NCI-H446 (cell line): Measurements from ENCODE around the gene R3HDML.
"Not testable (repeated sequence)": the region's sequence is repeated elsewhere in the genome, so short reads cannot be mapped to it uniquely, and the experiment has no call there.

ENCODE experiments used
- DNase-seq, 2 experiments: peaks; one replicate each; lab custom pipeline; 2025; lab: John Stamatoyannopoulos, UW

The R3HDML gene

GRCh38 chr20:44328428-44328827 is 8.4 kb upstream of the R3HDML start:
- DNase-seq, result no peak

GRCh38 chr20:44331201-44331600 is 5.6 kb upstream of the R3HDML start:
- DNase-seq, result no peak

DNA sequence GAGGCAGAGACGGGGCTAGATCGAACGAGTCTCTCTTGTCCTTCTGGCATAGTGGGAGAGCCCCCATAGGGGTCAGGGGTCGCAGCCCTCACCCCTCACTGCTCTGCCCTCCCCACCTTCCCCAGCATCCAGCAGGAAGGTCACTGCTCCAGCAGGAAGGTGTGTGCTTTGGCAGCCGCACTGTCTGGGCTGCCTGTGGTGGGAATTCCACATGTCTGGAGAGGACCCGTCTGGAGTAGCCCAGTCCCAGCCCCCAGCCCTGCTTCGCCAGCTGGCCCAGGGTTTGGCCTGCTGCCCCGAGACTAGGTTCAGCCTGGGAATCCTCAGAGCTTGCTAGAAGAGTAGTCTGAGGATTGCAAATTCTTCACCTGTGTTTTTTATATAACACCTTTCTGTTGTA is 2.5 kb upstream of the R3HDML start:
- no peak for DNase-seq

DNA sequence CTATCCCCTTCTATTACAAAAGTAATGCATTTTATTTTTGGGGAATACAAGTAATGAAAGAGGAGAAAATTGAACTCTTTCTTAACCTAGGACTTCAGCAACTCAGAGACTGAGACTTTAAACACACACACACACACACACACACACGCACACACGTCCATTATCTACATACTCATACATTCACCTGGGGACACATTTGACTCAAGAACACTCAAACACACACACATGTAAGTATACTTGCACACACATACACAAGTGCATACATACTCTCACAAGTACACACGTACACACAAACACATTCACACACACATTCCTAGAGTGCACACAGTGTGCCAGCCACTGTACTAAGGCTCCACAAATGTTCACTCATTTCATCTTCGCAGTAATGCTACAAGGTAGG is 2.1 kb upstream of the R3HDML start:
- DNase-seq, result no peak

DNA sequence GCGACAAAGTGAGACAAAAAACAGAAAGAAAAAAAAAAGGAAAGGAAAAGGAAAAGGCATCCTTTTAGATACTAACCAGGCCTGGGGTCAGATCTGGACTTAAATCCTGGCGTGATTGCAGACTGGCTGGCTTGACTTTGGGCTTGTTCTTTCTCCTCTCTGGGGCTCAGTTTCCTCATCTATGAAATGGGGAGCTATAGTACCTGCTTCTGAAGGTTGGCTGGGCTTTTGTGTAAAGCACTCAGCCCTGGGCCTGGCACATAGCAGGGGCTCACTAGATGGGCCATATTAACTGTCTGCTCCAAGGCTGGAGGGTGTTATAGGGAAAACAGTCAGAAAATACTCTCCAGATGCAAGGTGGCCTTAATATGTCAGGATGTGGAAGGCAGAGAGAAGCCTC is 1.2 kb upstream of the R3HDML start:
- DNase-seq, result no peak

DNA sequence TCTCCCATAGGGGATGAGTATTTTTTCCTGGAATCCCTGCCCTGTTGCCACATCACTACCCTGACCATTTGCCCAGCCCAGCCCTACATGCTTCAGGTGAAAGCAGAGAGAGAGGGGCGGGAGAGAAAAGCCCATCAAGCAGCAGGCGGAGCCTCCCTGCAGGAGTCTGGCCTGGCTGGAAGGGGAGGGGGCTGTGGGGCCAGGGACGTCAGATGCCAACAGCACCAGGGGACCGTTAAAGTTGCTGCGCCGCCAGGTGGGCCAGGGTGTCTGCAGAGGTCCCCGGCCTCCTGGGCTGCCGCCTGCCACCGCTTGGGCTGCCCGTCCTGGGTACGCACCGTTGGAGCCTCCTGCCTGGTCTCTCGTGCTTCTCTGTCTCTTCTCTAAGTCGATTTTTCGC is 757 bp upstream of the R3HDML start:
- DNase-seq, result no peak

- DNase-seq, result no peak
Measured at GRCh38 chr20:44342248-44342647, 5.4 kb downstream of the R3HDML start.

DNA sequence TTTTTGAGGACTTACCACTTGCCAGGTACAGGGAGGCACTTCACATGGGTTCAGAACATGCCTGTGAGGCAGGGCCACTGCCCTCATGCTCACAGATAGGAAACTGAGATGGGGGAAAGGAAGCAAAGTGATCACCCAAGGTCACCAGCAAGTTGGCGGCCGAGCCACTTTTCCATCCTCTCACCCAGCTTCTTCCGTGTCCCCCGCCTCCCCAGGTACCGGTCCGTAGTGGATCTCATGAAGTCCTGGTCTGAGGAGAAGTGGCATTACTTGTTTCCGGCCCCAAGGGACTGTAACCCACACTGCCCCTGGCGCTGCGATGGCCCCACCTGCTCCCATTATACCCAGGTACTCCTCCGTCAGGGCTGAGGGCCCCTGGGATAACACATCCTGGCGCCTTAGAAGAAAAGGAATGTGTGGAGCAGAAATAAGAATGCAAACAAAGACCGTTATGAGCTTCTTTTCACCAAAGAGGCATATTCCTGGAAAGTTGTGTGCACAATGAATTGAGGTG is 6.4 kb downstream of the R3HDML start:
- no peak for DNase-seq

GRCh38 chr20:44344723-44345122 is 7.9 kb downstream of the R3HDML start:
- DNase-seq, result no peak

- DNase-seq, result no peak
Measured at GRCh38 chr20:44345147-44345546, 8.3 kb downstream of the R3HDML start.

- not testable (repeated sequence) for DNase-seq
Measured at GRCh38 chr20:44345941-44346340, 9.1 kb downstream of the R3HDML start.

- DNase-seq, result no peak
Measured at GRCh38 chr20:44348168-44348659, 11.4 kb downstream of the R3HDML start.

GRCh38 chr20:44349349-44349748 is 12.5 kb downstream of the R3HDML start:
- DNase-seq, result no peak

DNA sequence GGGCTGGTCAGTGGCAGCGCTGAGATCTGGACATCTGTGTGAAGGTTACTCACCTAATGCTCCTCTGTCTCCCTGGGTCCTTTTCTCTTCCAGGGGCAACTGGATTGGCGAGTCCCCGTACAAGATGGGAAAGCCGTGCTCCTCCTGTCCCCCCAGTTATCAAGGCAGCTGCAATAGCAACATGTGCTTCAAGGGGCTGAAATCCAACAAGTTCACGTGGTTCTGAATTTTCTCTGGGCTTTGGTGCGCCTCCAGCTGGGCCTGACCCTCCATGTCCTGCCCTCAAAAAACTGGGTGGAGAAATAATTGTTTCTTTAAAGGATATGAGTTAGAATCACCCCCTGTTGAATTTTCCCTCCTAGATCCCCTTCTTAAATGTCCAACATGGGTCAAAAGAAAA is 13.7 kb downstream of the R3HDML start:
- DNase-seq, result no peak

- DNase-seq, result no peak
Measured at GRCh38 chr20:44354979-44355497, 18.2 kb downstream of the R3HDML start.

DNA sequence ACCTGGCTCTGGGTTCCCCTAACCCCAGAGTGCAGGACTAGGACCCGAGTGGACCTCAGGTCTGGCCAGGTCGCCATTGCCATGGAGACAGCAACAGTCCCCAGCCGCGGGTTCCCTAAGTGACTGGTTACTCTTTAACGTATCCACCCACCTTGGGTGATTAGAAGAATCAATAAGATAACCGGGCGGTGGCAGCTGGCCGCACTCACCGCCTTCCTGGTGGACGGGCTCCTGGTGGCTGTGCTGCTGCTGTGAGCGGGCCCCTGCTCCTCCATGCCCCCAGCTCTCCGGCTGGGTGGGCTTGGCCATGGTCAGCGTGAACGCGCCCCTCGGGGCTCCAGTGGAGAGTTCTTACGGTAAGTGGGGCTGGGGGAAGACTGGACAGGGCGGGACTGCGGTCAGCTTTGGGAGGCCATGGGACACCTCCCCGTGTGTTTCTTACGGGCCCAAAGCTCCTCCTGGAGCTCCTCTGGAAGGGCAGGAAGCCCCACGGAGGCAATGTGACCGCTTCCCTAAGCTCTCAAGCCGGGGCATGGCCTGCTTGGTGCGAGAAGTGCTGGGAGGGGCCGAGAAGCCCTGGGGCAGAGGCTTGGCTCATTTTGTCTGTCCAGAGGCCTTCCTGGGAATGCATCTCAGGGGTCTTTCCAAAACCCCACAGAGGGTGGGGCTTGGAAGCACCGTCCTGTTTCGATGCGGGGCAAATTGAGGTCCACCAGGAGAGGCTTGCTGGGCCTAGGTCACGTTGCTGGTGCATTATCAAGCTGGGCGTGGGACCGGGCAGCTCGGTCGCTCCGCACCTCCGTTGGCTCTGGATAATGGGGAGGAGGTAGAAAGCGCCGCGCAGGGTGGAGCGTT is 18.9 kb downstream of the R3HDML start, which contains the start of gene HNF4A:
HNF4A (plus strand) TSS at position 202 of the 855 bp plus-strand sequence; CDS start at position 308, 106 bp downstream.
- no peak for DNase-seq

DNA sequence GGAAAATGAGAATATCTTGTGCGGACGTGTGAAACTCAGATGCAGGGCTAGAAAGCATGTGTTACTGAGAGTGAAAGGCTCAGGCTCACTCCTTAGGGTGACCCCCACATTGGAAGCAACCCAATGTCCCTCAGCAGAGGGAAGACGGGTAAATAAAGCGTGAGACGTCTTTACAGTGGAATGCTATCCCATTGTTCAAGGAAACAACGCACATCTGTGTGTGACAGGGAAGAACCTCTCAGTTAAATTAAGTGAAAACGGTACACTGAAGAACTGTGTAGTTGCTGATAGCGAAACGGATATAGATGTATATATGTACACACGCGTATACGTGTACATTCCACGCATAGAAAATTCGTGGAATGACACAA is 19.5 kb downstream of the R3HDML start:
- DNase-seq, result no peak

GRCh38 chr20:44357020-44357419 is 20.2 kb downstream of the R3HDML start:
- DNase-seq, result no peak

- no peak for DNase-seq
Measured at GRCh38 chr20:44357555-44358125, 20.8 kb downstream of the R3HDML start.

DNA sequence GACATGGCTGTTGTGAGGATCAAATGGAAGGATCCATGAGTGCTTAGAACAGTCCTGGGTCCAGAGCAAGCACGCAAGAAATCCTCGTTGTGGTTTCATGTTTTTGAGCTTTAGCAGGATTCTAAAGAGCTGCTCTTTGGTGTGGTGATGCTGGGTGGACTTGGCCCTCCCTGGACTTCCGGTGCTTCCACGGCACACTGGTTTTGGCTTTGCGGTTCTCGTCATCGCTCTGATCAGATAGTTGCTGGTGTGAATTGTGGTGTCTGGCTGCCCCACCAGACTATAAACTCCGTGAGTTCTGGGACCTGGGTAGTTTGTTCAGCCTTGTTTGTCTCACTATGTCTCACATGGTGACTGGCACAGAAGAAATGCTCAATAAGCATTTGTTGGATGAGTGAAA is 21.9 kb downstream of the R3HDML start:
- DNase-seq, result no peak

- no peak for DNase-seq
Measured at GRCh38 chr20:44360221-44360620, 23.4 kb downstream of the R3HDML start.

GRCh38 chr20:44361021-44361420 is 24.2 kb downstream of the R3HDML start:
- no peak for DNase-seq

DNA sequence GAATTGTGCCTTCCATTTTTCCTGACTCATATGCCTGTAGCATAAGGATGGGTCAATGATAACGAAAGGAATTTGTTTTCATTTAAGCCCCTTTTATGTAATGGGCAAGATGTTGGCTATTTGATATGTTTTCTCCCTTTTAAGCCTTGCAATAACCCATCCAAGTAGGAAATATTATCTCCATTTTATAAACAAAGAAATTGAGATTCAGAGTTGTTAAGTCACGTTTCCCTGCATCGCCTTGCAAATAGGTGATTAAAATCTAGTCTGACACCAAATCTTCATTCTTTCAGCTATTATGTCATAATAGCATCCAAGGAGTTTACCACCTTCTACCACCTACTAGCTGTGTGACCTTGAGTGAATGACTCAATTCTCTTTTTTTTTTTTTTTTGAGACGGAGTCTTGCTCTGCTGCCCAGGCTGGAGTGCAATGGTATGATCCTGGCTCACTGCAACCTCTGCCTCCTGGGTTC is 25.7 kb downstream of the R3HDML start:
- DNase-seq, result no peak
